ENCODE measurements around the gene KCTD18.

KCTD18 gene

GRCh38 chr2:200453853-200454534 lies 55.9 kb downstream of the KCTD18 start:
- Histone ChIP-seq H3K27ac (ENCODE audit: low read length) (no peak overlapping the region), H3K27me3 (ENCODE audit: low read depth, low read length) (no peaks in the 10 kb centered on the region), H3K4me1 (ENCODE audit: control insufficient read depth in 1 of 2, insufficient read depth in 2 of 2, low read length in 2 of 2) (peaks cover 0 to 7% of the 10 kb centered on the region in 2 donors), H3K4me3 (ENCODE audit: low read depth in 1 of 2, low read length in 2 of 2) (no peak overlapping the region), H3K36me3 (ENCODE audit: control insufficient read depth in 1 of 2, insufficient read depth in 2 of 2, low read length in 2 of 2) (peaks cover 0 to 6% of the 10 kb centered on the region in 2 donors), H3K9me3 (ENCODE audit: control insufficient read depth in 1 of 2, low read length in 2 of 2) (no peaks in the 10 kb centered on the region)

- peaks cover 0 to 7% of the 10 kb centered on the region in 2 donors for H3K4me1 ChIP-seq (ENCODE audit: control insufficient read depth in 1 of 2, insufficient read depth in 2 of 2, low read length in 2 of 2)
- no peak overlapping the region for H3K27ac ChIP-seq (ENCODE audit: low read length)
- H3K27me3 ChIP-seq (ENCODE audit: low read depth, low read length) = no peaks in the 10 kb centered on the region
- H3K4me3 ChIP-seq (ENCODE audit: low read depth in 1 of 2, low read length in 2 of 2) = no peak overlapping the region
- peaks cover 0 to 6% of the 10 kb centered on the region in 2 donors for H3K36me3 ChIP-seq (ENCODE audit: control insufficient read depth in 1 of 2, insufficient read depth in 2 of 2, low read length in 2 of 2)
- no peaks in the 10 kb centered on the region for H3K9me3 ChIP-seq (ENCODE audit: control insufficient read depth in 1 of 2, low read length in 2 of 2)
Measured at GRCh38 chr2:200453142-200453852, 56.6 kb downstream of the KCTD18 start.

GRCh38 chr2:200452377-200452776 lies 57.5 kb downstream of the KCTD18 start:
- H3K27ac ChIP-seq (ENCODE audit: low read length) = no peak overlapping the region
- H3K9me3 ChIP-seq (ENCODE audit: control insufficient read depth in 1 of 2, low read length in 2 of 2) = no peaks in the 10 kb centered on the region
- H3K4me3 ChIP-seq (ENCODE audit: low read depth in 1 of 2, low read length in 2 of 2) = no peak overlapping the region
- peaks cover 0 to 7% of the 10 kb centered on the region in 2 donors for H3K4me1 ChIP-seq (ENCODE audit: control insufficient read depth in 1 of 2, insufficient read depth in 2 of 2, low read length in 2 of 2)
- H3K36me3 ChIP-seq (ENCODE audit: control insufficient read depth in 1 of 2, insufficient read depth in 2 of 2, low read length in 2 of 2) = peaks cover 0 to 6% of the 10 kb centered on the region in 2 donors
- no peaks in the 10 kb centered on the region for H3K27me3 ChIP-seq (ENCODE audit: low read depth, low read length)

GRCh38 chr2:200451511-200451910 lies 58.4 kb downstream of the KCTD18 start:
- no peak overlapping the region for H3K4me3 ChIP-seq (ENCODE audit: low read depth in 1 of 2, low read length in 2 of 2)
- H3K4me1 ChIP-seq (ENCODE audit: control insufficient read depth in 1 of 2, insufficient read depth in 2 of 2, low read length in 2 of 2) = peaks cover 0 to 7% of the 10 kb centered on the region in 2 donors
- H3K27me3 ChIP-seq (ENCODE audit: low read depth, low read length) = no peaks in the 10 kb centered on the region
- H3K27ac ChIP-seq (ENCODE audit: low read length) = no peak overlapping the region
- peaks cover 0 to 6% of the 10 kb centered on the region in 2 donors for H3K36me3 ChIP-seq (ENCODE audit: control insufficient read depth in 1 of 2, insufficient read depth in 2 of 2, low read length in 2 of 2)
- H3K9me3 ChIP-seq (ENCODE audit: control insufficient read depth in 1 of 2, low read length in 2 of 2) = no peaks in the 10 kb centered on the region

GRCh38 chr2:200450288-200450687 lies 59.6 kb downstream of the KCTD18 start:
- Histone ChIP-seq H3K36me3 (ENCODE audit: control insufficient read depth in 1 of 2, insufficient read depth in 2 of 2, low read length in 2 of 2) (peaks cover 3 to 6% of the 10 kb centered on the region in 2 donors), H3K27me3 (ENCODE audit: low read depth, low read length) (no peaks in the 10 kb centered on the region), H3K9me3 (ENCODE audit: control insufficient read depth in 1 of 2, low read length in 2 of 2) (no peaks in the 10 kb centered on the region), H3K27ac (ENCODE audit: low read length) (no peak overlapping the region), H3K4me1 (ENCODE audit: control insufficient read depth in 1 of 2, insufficient read depth in 2 of 2, low read length in 2 of 2) (no peaks in the 10 kb centered on the region), H3K4me3 (ENCODE audit: low read depth in 1 of 2, low read length in 2 of 2) (no peak overlapping the region)

GRCh38 chr2:200449149-200449548 lies 60.7 kb downstream of the KCTD18 start:
- no peaks in the 10 kb centered on the region for H3K27me3 ChIP-seq (ENCODE audit: low read depth, low read length)
- H3K4me1 ChIP-seq (ENCODE audit: control insufficient read depth in 1 of 2, insufficient read depth in 2 of 2, low read length in 2 of 2) = peaks cover 0 to 5% of the 10 kb centered on the region in 2 donors
- no peak overlapping the region for H3K4me3 ChIP-seq (ENCODE audit: low read depth in 1 of 2, low read length in 2 of 2)
- H3K9me3 ChIP-seq (ENCODE audit: control insufficient read depth in 1 of 2, low read length in 2 of 2) = no peaks in the 10 kb centered on the region
- peaks cover 3 to 6% of the 10 kb centered on the region in 2 donors for H3K36me3 ChIP-seq (ENCODE audit: control insufficient read depth in 1 of 2, insufficient read depth in 2 of 2, low read length in 2 of 2)
- no peak overlapping the region for H3K27ac ChIP-seq (ENCODE audit: low read length)

GRCh38 chr2:200448455-200448854 lies 61.4 kb downstream of the KCTD18 start:
- no peak overlapping the region for H3K4me3 ChIP-seq (ENCODE audit: low read depth in 1 of 2, low read length in 2 of 2)

GRCh38 chr2:200447139-200447855 lies 62.6 kb downstream of the KCTD18 start:
- Histone ChIP-seq H3K27ac (ENCODE audit: low read length) (no peak overlapping the region), H3K36me3 (ENCODE audit: control insufficient read depth in 1 of 2, insufficient read depth in 2 of 2, low read length in 2 of 2) (peaks cover 3 to 11% of the 10 kb centered on the region in 2 donors), H3K4me1 (ENCODE audit: control insufficient read depth in 1 of 2, insufficient read depth in 2 of 2, low read length in 2 of 2) (peaks cover 4 to 10% of the 10 kb centered on the region in 2 donors), H3K27me3 (ENCODE audit: low read depth, low read length) (no peaks in the 10 kb centered on the region), H3K9me3 (ENCODE audit: control insufficient read depth in 1 of 2, low read length in 2 of 2) (no peaks in the 10 kb centered on the region), H3K4me3 (ENCODE audit: low read depth in 1 of 2, low read length in 2 of 2) (no peak overlapping the region)

More at GRCh38 chr2:200448455-200448854, 61.4 kb downstream of the KCTD18 start:
- no peaks in the 10 kb centered on the region for H3K9me3 ChIP-seq (ENCODE audit: control insufficient read depth in 1 of 2, low read length in 2 of 2)
- no peak overlapping the region for H3K27ac ChIP-seq (ENCODE audit: low read length)
- H3K4me1 ChIP-seq (ENCODE audit: control insufficient read depth in 1 of 2, insufficient read depth in 2 of 2, low read length in 2 of 2) = peaks cover under 1 to 6% of the 10 kb centered on the region in 2 donors
- no peaks in the 10 kb centered on the region for H3K27me3 ChIP-seq (ENCODE audit: low read depth, low read length)
- peaks cover 3 to 11% of the 10 kb centered on the region in 2 donors for H3K36me3 ChIP-seq (ENCODE audit: control insufficient read depth in 1 of 2, insufficient read depth in 2 of 2, low read length in 2 of 2)

GRCh38 chr2:200446612-200447011 lies 63.3 kb downstream of the KCTD18 start:
- H3K36me3 ChIP-seq (ENCODE audit: control insufficient read depth in 1 of 2, insufficient read depth in 2 of 2, low read length in 2 of 2) = peaks cover 3 to 14% of the 10 kb centered on the region in 2 donors
- no peaks in the 10 kb centered on the region for H3K27me3 ChIP-seq (ENCODE audit: low read depth, low read length)
- H3K4me1 ChIP-seq (ENCODE audit: control insufficient read depth in 1 of 2, insufficient read depth in 2 of 2, low read length in 2 of 2) = peaks cover 4 to 10% of the 10 kb centered on the region in 2 donors
- no peaks in the 10 kb centered on the region for H3K9me3 ChIP-seq (ENCODE audit: control insufficient read depth in 1 of 2, low read length in 2 of 2)
- no peak overlapping the region for H3K27ac ChIP-seq (ENCODE audit: low read length)
- H3K4me3 ChIP-seq (ENCODE audit: low read depth in 1 of 2, low read length in 2 of 2) = no peak overlapping the region

GRCh38 chr2:200445284-200445683 lies 64.6 kb downstream of the KCTD18 start:
- Histone ChIP-seq H3K27ac (ENCODE audit: low read length) (no peak overlapping the region), H3K4me1 (ENCODE audit: control insufficient read depth in 1 of 2, insufficient read depth in 2 of 2, low read length in 2 of 2) (peaks cover 4 to 10% of the 10 kb centered on the region in 2 donors), H3K27me3 (ENCODE audit: low read depth, low read length) (no peaks in the 10 kb centered on the region), H3K4me3 (ENCODE audit: low read depth in 1 of 2, low read length in 2 of 2) (no peak overlapping the region), H3K9me3 (ENCODE audit: control insufficient read depth in 1 of 2, low read length in 2 of 2) (no peaks in the 10 kb centered on the region), H3K36me3 (ENCODE audit: control insufficient read depth in 1 of 2, insufficient read depth in 2 of 2, low read length in 2 of 2) (peaks cover 3 to 16% of the 10 kb centered on the region in 2 donors)

GRCh38 chr2:200444530-200444929 lies 65.3 kb downstream of the KCTD18 start:
- H3K4me3 ChIP-seq (ENCODE audit: low read depth in 1 of 2, low read length in 2 of 2) = no peak overlapping the region
- no peak overlapping the region for H3K27ac ChIP-seq (ENCODE audit: low read length)
- H3K4me1 ChIP-seq (ENCODE audit: control insufficient read depth in 1 of 2, insufficient read depth in 2 of 2, low read length in 2 of 2) = peaks cover 4 to 10% of the 10 kb centered on the region in 2 donors
- no peaks in the 10 kb centered on the region for H3K9me3 ChIP-seq (ENCODE audit: control insufficient read depth in 1 of 2, low read length in 2 of 2)
- peaks cover 3 to 16% of the 10 kb centered on the region in 2 donors for H3K36me3 ChIP-seq (ENCODE audit: control insufficient read depth in 1 of 2, insufficient read depth in 2 of 2, low read length in 2 of 2)
- H3K27me3 ChIP-seq (ENCODE audit: low read depth, low read length) = no peaks in the 10 kb centered on the region

All from muscle layer of duodenum (tissue), 2 donors.